HG02852 (cell line): Measurements from ENCODE around the gene KRTAP3-2.

Experiments
- ATAC-seq: cut with Tn5 transposase; IDR thresholded peaks from one replicate; pipeline ENCODE4 v1.9.1; 2021; ENCODE audit warnings: mild to moderate bottlenecking, moderate library complexity; ENCODE audit not compliant: unreplicated experiment

The KRTAP3-2 gene

GRCh38 chr17:40974366-40974765 is 25.3 kb downstream of the KRTAP3-2 start:
- no peak for ATAC-seq

GRCh38 chr17:40967582-40967981 is 32.1 kb downstream of the KRTAP3-2 start:
- no peak for ATAC-seq

- no peak for ATAC-seq
Measured at GRCh38 chr17:40966848-40967247, 32.9 kb downstream of the KRTAP3-2 start, which contains the start of gene KRT39. KRT39 (minus strand) TSS chr17:40966948; CDS start chr17:40966856, 92 bp downstream.

- ATAC-seq = no peak
Measured at GRCh38 chr17:40963838-40964237, 35.9 kb downstream of the KRTAP3-2 start.

GRCh38 chr17:40962059-40962561 is 37.6 kb downstream of the KRTAP3-2 start:
- ATAC-seq = no peak

GRCh38 chr17:40961591-40961990 is 38.1 kb downstream of the KRTAP3-2 start:
- no peak for ATAC-seq

GRCh38 chr17:40960144-40960543 is 39.6 kb downstream of the KRTAP3-2 start:
- ATAC-seq = no peak

GRCh38 chr17:40958086-40958953 is 41.4 kb downstream of the KRTAP3-2 start:
- no peak for ATAC-seq

- no peak for ATAC-seq
Measured at GRCh38 chr17:40956401-40957254, 43.1 kb downstream of the KRTAP3-2 start.

GRCh38 chr17:40953881-40954280 is 45.8 kb downstream of the KRTAP3-2 start:
- ATAC-seq = no peak

- ATAC-seq = no peak
Measured at GRCh38 chr17:40952661-40953060, 47.0 kb downstream of the KRTAP3-2 start.

- ATAC-seq = no peak
Measured at GRCh38 chr17:40952154-40952553, 47.6 kb downstream of the KRTAP3-2 start.

GRCh38 chr17:40951011-40951622 is 48.6 kb downstream of the KRTAP3-2 start:
- ATAC-seq = no peak

GRCh38 chr17:40950176-40950575 is 49.5 kb downstream of the KRTAP3-2 start:
- ATAC-seq = no peak

- no peak for ATAC-seq
Measured at GRCh38 chr17:40949418-40949817, 50.3 kb downstream of the KRTAP3-2 start.
